Breast epithelium (tissue), 3 donors: ENCODE measurements around the gene RRAS2.

Experiments
- CTCF ChIP-seq, 3 donors: fragments of 450-650 bp; IDR thresholded peaks; one replicate each; pipeline ENCODE4 v1.5.1; 2016 to 2017; ENCODE audit warnings: antibody characterized with exemption in 3 of 3, mild to moderate bottlenecking in 3 of 3, moderate library complexity in 3 of 3
- POLR2A ChIP-seq: fragments of 450-650 bp; IDR thresholded peaks from one replicate; pipeline ENCODE4 v1.6.1; 2016; ENCODE audit warnings: antibody characterized with exemption, mild to moderate bottlenecking, moderate library complexity
- POLR2AphosphoS5 ChIP-seq, 3 donors: sonication (generic); formaldehyde crosslinking; IDR thresholded peaks; one replicate each; pipeline ENCODE4 v1.6.1; 2017; ENCODE audit warnings: antibody characterized with exemption in 3 of 3

- TF ChIP-seq POLR2A (no peak), CTCF (IDR thresholded peaks at IDR 0.05) (no peak), POLR2AphosphoS5 (IDR thresholded peaks at IDR 0.05) (no peak)
Measured at GRCh38 chr11:14235701-14236100, 123.3 kb downstream of the RRAS2 start.
